Smooth muscle cell (in vitro differentiated cells): ENCODE data around the gene MPHOSPH6. TPM values are rescaled to one million over a fixed set of nuclear protein-coding genes. Genes with fewer than 3 reads are reported as not detected.
"Not testable (repeated sequence)": the region's sequence is repeated elsewhere in the genome, so short reads cannot be mapped to it uniquely, and the experiment has no call there.

Source experiments
- DNase-seq: peaks from one replicate; lab custom pipeline; 2025; ENCODE audit not compliant: unreplicated experiment; lab: John Stamatoyannopoulos, UW
- H2AFZ ChIP-seq: fragments of 200-600 bp; sonication (generic); 2 replicates; pipeline ENCODE4 v1.6.0; 2016; ENCODE audit warnings: antibody characterized with exemption, low read depth, mild to moderate bottlenecking
- H3F3A ChIP-seq: fragments of 200-600 bp; sonication (generic); 2 replicates; pipeline ENCODE4 v1.6.0; 2017; ENCODE audit warnings: antibody characterized with exemption, low read depth
- H3K27ac ChIP-seq: fragments of 200-600 bp; sonication (generic); 2 replicates; pipeline ENCODE4 v1.5.1; 2016; ENCODE audit warnings: low read depth, mild to moderate bottlenecking
- H3K27me3 ChIP-seq: fragments of 200-600 bp; sonication (generic); 2 replicates; pipeline ENCODE4 v1.6.1; 2016; ENCODE audit warnings: low read depth, mild to moderate bottlenecking
- H3K36me3 ChIP-seq: fragments of 200-600 bp; sonication (generic); 2 replicates; pipeline ENCODE4 v1.5.1; 2016; ENCODE audit warnings: low read depth
- H3K4me1 ChIP-seq: fragments of 200-600 bp; sonication (generic); 2 replicates; pipeline ENCODE4 v1.5.1; 2016; ENCODE audit warnings: low read depth
- H3K4me2 ChIP-seq: fragments of 200-600 bp; sonication (generic); 2 replicates; pipeline ENCODE4 v1.6.0; 2016; ENCODE audit warnings: mild to moderate bottlenecking
- H3K4me3 ChIP-seq: fragments of 200-600 bp; sonication (generic); 2 replicates; pipeline ENCODE4 v1.5.1; 2016; ENCODE audit warnings: mild to moderate bottlenecking
- H3K79me2 ChIP-seq: fragments of 200-600 bp; sonication (generic); 2 replicates; pipeline ENCODE4 v1.6.0; 2016; ENCODE audit warnings: low read depth, mild to moderate bottlenecking
- H3K9ac ChIP-seq: fragments of 200-600 bp; sonication (generic); 2 replicates; pipeline ENCODE4 v1.6.0; 2016; ENCODE audit warnings: low read depth
- H3K9me3 ChIP-seq: fragments of 200-600 bp; sonication (generic); replicated peaks from 2 replicates; pipeline ENCODE4 v1.5.1; 2016; ENCODE audit warnings: low read depth
- H4K20me1 ChIP-seq: fragments of 200-600 bp; sonication (generic); 2 replicates; pipeline ENCODE4 v1.6.0; 2016; ENCODE audit warnings: low read depth
- CTCF ChIP-seq: fragments of 200-600 bp; sonication (generic); IDR thresholded peaks from 2 replicates; pipeline ENCODE4 v1.5.1; 2017; ENCODE audit warnings: borderline replicate concordance, mild to moderate bottlenecking, antibody characterized with exemption; ENCODE audit not compliant: insufficient read depth, poor library complexity, severe bottlenecking
- WGBS: methylation state at CpG from one replicate; pipeline ENCODE4 v1.1.7; 2016; ENCODE audit warnings: low lambda C conversion rate; 5-methylcytosine and 5-hydroxymethylcytosine counted together
- polyA plus RNA-seq: library from polyadenylated mRNA; unstranded; fragments of >200 nt; fragmentation: Nextera tagmentation; extraction: Ambion mirVana; gene quantifications from 2 replicates; pipeline ENCODE4 v1.2.1, GENCODE V29; 2016
- total RNA-seq: library from RNA; depleted of rRNA; stranded (reverse); fragments of >200 nt; gene quantifications from 2 replicates; pipeline ENCODE4 v1.2.3, GENCODE V29; 2014

MPHOSPH6 gene
- total and polyA plus RNA-seq, 2 experiments from 2014 or later, result 55.4 to 65.5 TPM

- Histone ChIP-seq H3K27me3 (no peaks in the 10 kb centered on the region), H4K20me1 (no peaks in the 10 kb centered on the region), H3K36me3 (no peaks in the 10 kb centered on the region), H3K4me2 (peak overlapping the region; percentile 26), H3K27ac (no peak overlapping the region), H2AFZ (peak overlapping the region; percentile 33), H3K9me3 (no peaks in the 10 kb centered on the region), H3K4me1 (peaks cover 4% of the 10 kb centered on the region), H3K79me2 (no peaks in the 10 kb centered on the region), H3K4me3 (no peak overlapping the region), H3K9ac (no peak overlapping the region), H3F3A (no peaks in the 10 kb centered on the region)
- no peak for DNase-seq
- WGBS, result 67% methylated on average over 1 of the region's 1 CpG
- TF ChIP-seq CTCF, result no peak
Measured at GRCh38 chr16:82116535-82116934, 53.5 kb downstream of the MPHOSPH6 start.

GRCh38 chr16:82113741-82114140 is 56.3 kb downstream of the MPHOSPH6 start:
- Histone ChIP-seq H3K4me3 (no peak overlapping the region), H3K4me2 (no peak overlapping the region), H3K9ac (no peak overlapping the region), H3K27ac (no peak overlapping the region), H3K79me2 (no peaks in the 10 kb centered on the region), H3K27me3 (no peaks in the 10 kb centered on the region), H3F3A (no peaks in the 10 kb centered on the region), H3K9me3 (no peaks in the 10 kb centered on the region), H2AFZ (no peak overlapping the region), H4K20me1 (no peaks in the 10 kb centered on the region), H3K36me3 (no peaks in the 10 kb centered on the region), H3K4me1 (peaks cover 4% of the 10 kb centered on the region)
- DNase-seq, result no peak
- TF ChIP-seq CTCF, result no peak
- 62% methylated on average over 3 of the region's 3 CpGs for WGBS

- TF ChIP-seq CTCF, result no peak
- H3K4me1 ChIP-seq, result peaks cover 4% of the 10 kb centered on the region
- H3F3A ChIP-seq, result no peaks in the 10 kb centered on the region
- H3K79me2 ChIP-seq, result no peaks in the 10 kb centered on the region
- H3K9ac ChIP-seq, result no peak overlapping the region
- no peak overlapping the region for H2AFZ ChIP-seq
- H3K4me3 ChIP-seq, result no peak overlapping the region
- H3K9me3 ChIP-seq, result no peaks in the 10 kb centered on the region
- WGBS, result 82% methylated on average over 2 of the region's 2 CpGs
- no peak for DNase-seq
- no peaks in the 10 kb centered on the region for H3K27me3 ChIP-seq
- H4K20me1 ChIP-seq, result no peaks in the 10 kb centered on the region
- no peak overlapping the region for H3K4me2 ChIP-seq
- no peak overlapping the region for H3K27ac ChIP-seq
- no peaks in the 10 kb centered on the region for H3K36me3 ChIP-seq
Measured at GRCh38 chr16:82111944-82112343, 58.1 kb downstream of the MPHOSPH6 start.

GRCh38 chr16:82109266-82109665 is 60.8 kb downstream of the MPHOSPH6 start:
- not testable (repeated sequence) for H4K20me1 ChIP-seq, DNase-seq, H3K27me3 ChIP-seq, H3K9me3 ChIP-seq, H3K27ac ChIP-seq, H3K4me2 ChIP-seq, H3F3A ChIP-seq, H3K4me1 ChIP-seq, H3K79me2 ChIP-seq, H3K9ac ChIP-seq, H3K4me3 ChIP-seq, H3K36me3 ChIP-seq, H2AFZ ChIP-seq
- 83% methylated on average over 3 of the region's 3 CpGs for WGBS
